Choroid plexus epithelial cell (primary cell): ENCODE measurements around the gene RPLP1.
A peak's percentile ranks its signal among the peaks of the same experiment; 100 is the strongest.

ENCODE experiments used
- DNase-seq: peaks from one replicate; pipeline ENCODE4 v3.0.0-alpha.2; 2010; ENCODE audit warnings: low read depth
- H3K4me3 ChIP-seq: 2 replicates; pipeline ENCODE4 v1.5.1; 2011; ENCODE audit warnings: low read depth, mild to moderate bottlenecking, control low read depth, low read length, moderate library complexity
- TF ChIP-seq, protein P1 (sequence below): conservative IDR thresholded peaks from 2 replicates; pipeline ENCODE4 v1.5.1; 2011; ENCODE audit warnings: low read depth, mild to moderate bottlenecking, control low read depth, inconsistent platforms, low read length, moderate library complexity

The RPLP1 gene

GRCh38 chr15:69462030-69462492 lies 9.4 kb downstream of the RPLP1 start:
- DNase-seq: no peak
- H3K4me3 ChIP-seq: peak overlapping the region; percentile 63
- TF ChIP-seq, protein P1, sequence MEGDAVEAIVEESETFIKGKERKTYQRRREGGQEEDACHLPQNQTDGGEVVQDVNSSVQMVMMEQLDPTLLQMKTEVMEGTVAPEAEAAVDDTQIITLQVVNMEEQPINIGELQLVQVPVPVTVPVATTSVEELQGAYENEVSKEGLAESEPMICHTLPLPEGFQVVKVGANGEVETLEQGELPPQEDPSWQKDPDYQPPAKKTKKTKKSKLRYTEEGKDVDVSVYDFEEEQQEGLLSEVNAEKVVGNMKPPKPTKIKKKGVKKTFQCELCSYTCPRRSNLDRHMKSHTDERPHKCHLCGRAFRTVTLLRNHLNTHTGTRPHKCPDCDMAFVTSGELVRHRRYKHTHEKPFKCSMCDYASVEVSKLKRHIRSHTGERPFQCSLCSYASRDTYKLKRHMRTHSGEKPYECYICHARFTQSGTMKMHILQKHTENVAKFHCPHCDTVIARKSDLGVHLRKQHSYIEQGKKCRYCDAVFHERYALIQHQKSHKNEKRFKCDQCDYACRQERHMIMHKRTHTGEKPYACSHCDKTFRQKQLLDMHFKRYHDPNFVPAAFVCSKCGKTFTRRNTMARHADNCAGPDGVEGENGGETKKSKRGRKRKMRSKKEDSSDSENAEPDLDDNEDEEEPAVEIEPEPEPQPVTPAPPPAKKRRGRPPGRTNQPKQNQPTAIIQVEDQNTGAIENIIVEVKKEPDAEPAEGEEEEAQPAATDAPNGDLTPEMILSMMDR: no peak

DNA sequence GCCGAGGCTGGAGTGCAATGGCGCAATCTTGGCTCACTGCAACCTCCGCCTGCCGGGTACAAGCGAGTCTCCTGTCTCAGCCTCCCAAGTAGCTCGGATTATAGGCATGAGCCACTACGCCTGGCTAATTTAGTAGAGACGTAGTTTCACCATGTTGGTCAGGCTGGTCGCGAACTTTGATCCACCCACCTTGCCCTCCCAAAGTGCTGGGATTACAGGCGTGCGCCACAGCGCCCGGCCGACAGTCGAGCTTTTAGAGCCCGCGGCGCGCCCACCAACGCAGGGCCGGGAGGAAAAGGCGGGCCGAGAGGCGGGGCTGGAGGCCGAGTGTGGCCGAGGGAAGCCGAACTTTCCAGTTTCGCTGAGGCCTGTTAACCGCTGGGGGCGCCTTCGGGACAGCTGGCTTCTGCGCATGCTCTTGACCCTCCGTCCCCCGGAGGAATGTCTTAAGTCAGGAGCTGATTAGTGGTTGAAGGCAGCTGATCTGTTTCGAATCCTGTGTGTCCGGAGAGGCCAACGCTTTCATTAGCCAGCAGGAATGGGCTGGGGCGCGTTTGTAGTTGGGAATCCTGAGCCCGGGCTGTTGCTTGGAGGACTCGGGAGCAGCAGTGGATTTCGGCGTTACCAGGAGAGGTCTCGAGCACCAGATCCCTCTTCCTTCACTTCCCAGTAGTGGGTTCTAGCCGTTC lies 10.0 kb downstream of the RPLP1 start:
- peak; percentile 100 for DNase-seq
- TF ChIP-seq, protein P1: peak; percentile 82
- H3K4me3 ChIP-seq: peak overlapping the region; percentile 66

DNA sequence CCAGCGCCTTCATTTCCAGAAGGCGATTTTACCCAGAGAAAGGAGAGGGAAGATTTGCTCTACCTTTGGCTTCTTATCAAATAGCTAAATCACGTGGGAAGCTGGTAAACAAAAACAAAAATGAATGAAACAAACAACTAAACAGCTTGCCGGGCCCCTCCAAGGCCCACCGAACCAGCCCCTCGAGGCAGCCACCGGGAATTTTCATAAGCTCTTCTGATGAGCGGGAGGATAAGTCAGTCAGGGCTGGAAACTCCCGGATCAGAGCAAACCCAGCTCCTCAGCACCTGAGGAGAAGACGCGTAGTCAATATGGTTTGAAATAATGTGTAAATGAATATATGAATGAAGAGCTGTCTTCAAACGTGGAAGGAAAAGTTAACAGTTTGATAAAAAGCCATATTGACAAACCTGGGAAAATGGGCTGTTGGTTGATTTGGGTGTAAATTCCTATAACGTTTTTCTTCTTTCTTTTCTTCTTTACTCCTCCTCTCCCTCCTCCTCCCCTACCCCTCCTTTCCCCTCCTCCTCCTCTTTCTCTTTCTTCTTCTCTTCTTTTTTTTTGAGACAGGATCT lies 10.7 kb downstream of the RPLP1 start:
- H3K4me3 ChIP-seq: peak overlapping the region; percentile 66
- TF ChIP-seq, protein P1: no peak
- DNase-seq: peak; percentile 50

GRCh38 chr15:69465253-69465652 lies 12.6 kb downstream of the RPLP1 start:
- DNase-seq: no peak
- TF ChIP-seq, protein P1: no peak

DNA sequence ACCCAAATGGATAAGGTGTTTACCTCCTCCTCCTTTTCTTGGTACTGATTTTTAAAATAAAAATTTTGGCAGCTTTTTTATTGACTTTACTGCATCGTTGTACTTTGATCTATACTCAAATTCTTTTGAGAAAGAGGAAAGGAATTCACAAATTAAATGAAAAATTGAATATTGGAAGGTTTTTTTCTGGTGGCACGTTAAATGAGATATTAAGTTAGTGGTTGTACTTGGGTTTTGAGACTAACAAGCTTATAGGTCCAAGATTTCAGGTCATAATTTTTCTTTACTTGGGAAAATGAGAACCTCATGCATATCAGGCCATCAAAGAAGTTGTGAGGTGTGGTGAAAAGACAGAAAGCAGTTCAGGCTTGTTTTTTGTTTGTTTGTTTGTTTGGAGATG lies 14.1 kb downstream of the RPLP1 start:
- H3K4me3 ChIP-seq: no peak overlapping the region
- TF ChIP-seq, protein P1: no peak
- no peak for DNase-seq

More at GRCh38 chr15:69465253-69465652, 12.6 kb downstream of the RPLP1 start:
- H3K4me3 ChIP-seq: no peak overlapping the region

- TF ChIP-seq, protein P1: no peak
- no peak for DNase-seq
- H3K4me3 ChIP-seq: no peak overlapping the region
These were observed 15.0 kb downstream of the RPLP1 start for GRCh38 chr15:69467636-69468035.
